ENCODE data around the gene ANXA3.

ANXA3 gene

DNA sequence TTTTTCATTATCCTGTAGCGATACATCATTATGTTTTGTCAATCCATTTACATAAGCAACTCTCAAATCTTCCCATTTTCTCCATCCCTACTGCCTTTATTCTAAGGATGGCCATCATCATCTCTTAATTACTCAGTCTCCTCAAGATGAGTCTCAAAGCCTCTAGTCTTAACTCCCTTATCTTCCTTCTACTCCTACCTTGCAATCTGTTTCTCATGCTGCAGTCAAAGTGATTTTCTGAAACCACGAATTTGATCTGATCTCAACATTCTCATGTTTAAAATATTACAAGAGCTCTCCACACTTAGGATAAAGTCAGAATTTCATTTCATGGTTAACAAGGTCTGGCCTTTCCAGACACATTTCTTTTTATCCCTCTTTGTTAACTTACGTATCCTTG lies 51.8 kb downstream of the ANXA3 start:
- no peak overlapping the region for H3K27ac Mint-ChIP-seq
- H3K36me3 Mint-ChIP-seq: no peaks in the 10 kb centered on the region

GRCh38 chr4:78604988-78605387 lies 53.4 kb downstream of the ANXA3 start:
- H3K9me3 Mint-ChIP-seq: no peaks in the 10 kb centered on the region
- ATAC-seq (ENCODE audit: low read depth) (no peak), DNase-seq (ENCODE audit: low spot score in 2 of 2) (no peak)
- peaks cover 5% of the 10 kb centered on the region for H3K4me1 Mint-ChIP-seq
- no peak overlapping the region for H3K27ac Mint-ChIP-seq
- no peak overlapping the region for H3K4me3 Mint-ChIP-seq
- H3K27me3 Mint-ChIP-seq: peaks cover 1% of the 10 kb centered on the region
- no peaks in the 10 kb centered on the region for H3K36me3 Mint-ChIP-seq

More for the DNA sequence above, 51.8 kb downstream of the ANXA3 start:
- H3K4me3 Mint-ChIP-seq: no peak overlapping the region
- H3K9me3 Mint-ChIP-seq: no peaks in the 10 kb centered on the region
- DNase-seq (ENCODE audit: low spot score in 2 of 2) (no peak), ATAC-seq (ENCODE audit: low read depth) (no peak)
- H3K4me1 Mint-ChIP-seq: peaks cover 4% of the 10 kb centered on the region
- H3K27me3 Mint-ChIP-seq: peaks cover 3% of the 10 kb centered on the region

GRCh38 chr4:78606035-78606434 lies 54.5 kb downstream of the ANXA3 start:
- Mint-ChIP-seq H3K27ac (no peak overlapping the region), H3K4me3 (no peak overlapping the region), H3K27me3 (peaks cover 1% of the 10 kb centered on the region), H3K36me3 (no peaks in the 10 kb centered on the region), H3K4me1 (peaks cover 10% of the 10 kb centered on the region), H3K9me3 (no peaks in the 10 kb centered on the region)
- DNase-seq (ENCODE audit: low spot score in 2 of 2) (no peak), ATAC-seq (ENCODE audit: low read depth) (no peak)

DNA sequence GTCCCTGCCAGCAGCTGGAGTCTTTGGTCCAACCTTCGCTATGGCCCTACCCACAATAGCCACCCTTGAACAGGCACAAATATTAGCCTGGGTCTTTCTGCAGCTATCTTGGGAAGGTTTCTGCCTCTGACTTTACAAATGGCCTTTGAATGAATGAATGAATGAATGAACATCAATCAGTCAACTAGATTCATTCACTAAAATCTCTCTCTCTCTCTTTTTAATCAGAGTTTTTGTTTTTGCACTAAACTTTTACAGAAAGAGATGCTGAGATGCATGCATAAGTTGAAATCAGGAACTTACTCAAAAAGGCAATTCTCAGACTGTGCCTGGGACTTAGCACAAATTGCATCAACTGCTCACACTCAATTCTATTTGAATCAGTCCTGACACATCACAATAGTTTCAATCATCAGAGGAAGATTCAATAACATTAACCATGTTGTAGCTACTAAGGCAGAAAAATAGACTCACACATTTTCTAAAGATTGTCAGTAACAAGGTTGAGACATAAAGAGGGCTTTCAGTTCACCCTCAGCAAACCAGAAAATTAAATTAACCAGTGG lies 55.0 kb downstream of the ANXA3 start:
- Mint-ChIP-seq H3K9me3 (no peaks in the 10 kb centered on the region), H3K36me3 (no peaks in the 10 kb centered on the region), H3K4me3 (no peak overlapping the region), H3K27ac (no peak overlapping the region), H3K27me3 (peaks cover 1% of the 10 kb centered on the region), H3K4me1 (peaks cover 13% of the 10 kb centered on the region)
- DNase-seq (ENCODE audit: low spot score in 2 of 2): no peak
- ATAC-seq (ENCODE audit: low read depth): no peak

DNA sequence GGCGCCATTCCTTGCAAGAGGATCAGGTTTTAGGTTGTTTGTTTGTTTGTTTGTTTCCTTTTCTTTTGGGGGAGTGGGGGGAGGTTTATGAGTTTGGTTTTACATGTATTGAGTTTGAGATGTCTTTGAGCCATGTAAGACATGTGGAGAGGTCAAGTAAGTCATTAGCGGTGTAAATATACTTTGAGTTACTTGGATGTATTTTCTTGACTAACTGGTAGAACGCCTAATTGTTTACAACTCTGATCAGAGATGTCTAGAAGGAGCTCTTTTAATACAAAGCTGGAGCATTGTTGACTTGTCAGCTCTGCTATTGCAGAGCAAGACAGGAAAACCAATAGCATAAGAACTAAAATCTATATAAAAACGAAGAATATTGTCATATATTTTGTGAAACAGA lies 57.1 kb downstream of the ANXA3 start:
- no peak for DNase-seq (ENCODE audit: low spot score in 2 of 2)
- Mint-ChIP-seq H3K9me3 (no peaks in the 10 kb centered on the region), H3K27me3 (no peaks in the 10 kb centered on the region), H3K4me1 (peaks cover 30% of the 10 kb centered on the region), H3K27ac (no peak overlapping the region), H3K36me3 (no peaks in the 10 kb centered on the region), H3K4me3 (no peak overlapping the region)
- ATAC-seq (ENCODE audit: low read depth): no peak

- Mint-ChIP-seq H3K4me1 (peaks cover 39% of the 10 kb centered on the region), H3K27me3 (no peaks in the 10 kb centered on the region), H3K36me3 (no peaks in the 10 kb centered on the region), H3K9me3 (no peaks in the 10 kb centered on the region), H3K4me3 (no peak overlapping the region), H3K27ac (no peak overlapping the region)
- DNase-seq (ENCODE audit: low spot score in 2 of 2) (no peak), ATAC-seq (ENCODE audit: low read depth) (no peak)
Measured at GRCh38 chr4:78609580-78609979, 58.0 kb downstream of the ANXA3 start.

DNA sequence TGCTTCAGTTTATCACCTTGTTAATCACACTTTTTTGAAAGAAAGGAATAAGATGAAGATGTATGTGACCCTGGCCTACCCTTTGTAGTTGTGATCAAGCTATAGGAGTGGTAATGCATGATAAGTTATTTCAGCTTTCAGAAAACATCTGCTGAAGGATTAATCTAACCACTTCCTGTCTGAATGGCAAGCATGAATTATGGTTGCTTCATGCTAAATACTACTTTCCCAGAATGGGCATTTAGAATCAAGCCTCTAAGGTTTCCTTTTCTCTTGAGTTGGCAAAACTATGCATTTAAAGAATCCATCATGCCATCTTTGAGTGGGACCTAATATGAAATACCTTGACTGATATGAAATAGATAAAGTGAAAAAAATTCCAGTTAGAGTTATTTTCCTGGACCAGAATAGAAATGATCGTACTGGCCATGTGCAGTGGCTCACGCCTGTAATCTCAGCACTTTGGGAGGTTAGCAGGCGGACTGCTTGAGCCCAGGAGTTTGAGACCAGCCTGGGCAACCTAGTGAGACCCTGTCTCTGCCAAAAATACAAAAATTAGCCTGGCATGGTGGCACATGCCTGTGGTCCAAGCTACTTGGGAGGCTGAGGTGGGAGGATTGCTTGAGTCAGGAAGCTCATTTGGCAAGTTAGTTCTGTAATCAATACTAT lies 59.1 kb downstream of the ANXA3 start:
- peak overlapping the region; percentile 21 for H3K4me3 Mint-ChIP-seq

DNA sequence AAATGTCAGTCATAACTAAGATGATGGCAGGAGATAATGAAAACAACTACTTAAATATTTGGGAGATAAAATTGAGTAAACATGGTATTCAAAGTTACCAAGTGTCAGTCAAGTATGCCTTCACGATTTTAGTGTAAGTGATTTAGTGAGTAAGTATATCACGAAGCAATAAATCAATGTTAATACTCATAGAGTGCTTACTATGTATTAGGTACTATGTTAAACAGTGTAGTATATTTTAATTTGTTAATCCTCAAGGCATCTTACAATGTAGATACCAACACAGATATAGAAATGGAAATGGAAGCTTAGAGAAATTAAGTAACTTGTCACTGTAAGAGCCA lies 59.6 kb downstream of the ANXA3 start:
- Mint-ChIP-seq H3K27me3 (no peaks in the 10 kb centered on the region), H3K27ac (no peak overlapping the region), H3K9me3 (no peaks in the 10 kb centered on the region), H3K36me3 (no peaks in the 10 kb centered on the region), H3K4me1 (peaks cover 43% of the 10 kb centered on the region), H3K4me3 (no peak overlapping the region)
- DNase-seq (ENCODE audit: low spot score in 2 of 2) (no peak), ATAC-seq (ENCODE audit: low read depth) (no peak)

More for the DNA sequence above, 59.1 kb downstream of the ANXA3 start:
- DNase-seq (ENCODE audit: low spot score in 2 of 2) (no peak), ATAC-seq (ENCODE audit: low read depth) (peak; percentile 37)
- Mint-ChIP-seq H3K9me3 (no peaks in the 10 kb centered on the region), H3K27me3 (no peaks in the 10 kb centered on the region), H3K4me1 (peaks cover 42% of the 10 kb centered on the region), H3K36me3 (no peaks in the 10 kb centered on the region), H3K27ac (no peak overlapping the region)

- no peak overlapping the region for H3K27ac Mint-ChIP-seq
- no peak overlapping the region for H3K4me3 Mint-ChIP-seq
- no peaks in the 10 kb centered on the region for H3K36me3 Mint-ChIP-seq
- DNase-seq (ENCODE audit: low spot score in 2 of 2) (peak in 1 of 2 donors; percentile 38), ATAC-seq (ENCODE audit: low read depth) (peak; percentile 50)
- H3K27me3 Mint-ChIP-seq: no peaks in the 10 kb centered on the region
- H3K4me1 Mint-ChIP-seq: peaks cover 44% of the 10 kb centered on the region
- H3K9me3 Mint-ChIP-seq: no peaks in the 10 kb centered on the region
Measured at GRCh38 chr4:78612398-78613178, 61.0 kb downstream of the ANXA3 start.

DNA sequence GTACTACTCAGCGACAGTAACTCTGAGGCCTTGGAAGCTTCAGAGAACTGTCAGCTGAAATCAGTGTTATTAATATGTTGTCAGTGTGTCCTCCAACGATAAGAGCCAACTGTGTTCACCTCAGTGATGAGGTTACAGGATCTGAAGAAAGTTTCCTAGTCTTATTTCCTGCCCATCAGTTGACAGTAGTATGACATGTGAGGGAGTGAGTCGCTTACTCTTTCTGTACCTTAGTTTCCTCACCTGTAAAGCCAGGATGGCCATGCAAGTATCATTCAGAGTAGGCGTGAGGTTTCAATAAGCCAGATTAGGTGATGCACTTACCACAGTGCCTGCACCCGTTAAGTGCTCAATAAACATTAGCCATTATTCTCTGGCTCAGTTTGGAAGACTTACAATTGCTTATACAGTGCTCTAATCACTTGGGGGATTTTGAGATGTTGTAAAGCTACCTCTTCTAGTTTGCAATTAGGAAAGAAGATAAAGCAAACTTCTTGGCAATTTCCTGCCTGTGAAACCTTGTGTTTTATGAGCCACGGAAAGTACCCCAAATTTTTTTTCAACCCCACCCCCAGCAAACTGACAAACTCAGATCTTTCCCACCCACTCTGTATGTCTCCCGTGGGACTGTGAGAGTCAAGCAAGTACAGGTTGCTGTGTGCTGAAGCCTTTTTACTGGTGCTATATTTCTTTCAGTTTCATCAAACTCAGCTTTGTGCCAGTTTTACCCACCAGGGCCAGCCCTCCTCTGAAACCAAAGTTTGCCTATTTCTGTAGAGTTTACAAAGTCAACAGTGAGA lies 62.2 kb downstream of the ANXA3 start:
- no peaks in the 10 kb centered on the region for H3K9me3 Mint-ChIP-seq
- peaks cover 41% of the 10 kb centered on the region for H3K4me1 Mint-ChIP-seq
- ATAC-seq (ENCODE audit: low read depth): peak; percentile 80
- no peaks in the 10 kb centered on the region for H3K27me3 Mint-ChIP-seq
- H3K4me3 Mint-ChIP-seq: peak overlapping the region; percentile 24
- peak overlapping the region; percentile 88 for H3K27ac Mint-ChIP-seq
- no peak for DNase-seq (ENCODE audit: low spot score in 2 of 2)
- no peaks in the 10 kb centered on the region for H3K36me3 Mint-ChIP-seq

- no peaks in the 10 kb centered on the region for H3K36me3 Mint-ChIP-seq
- H3K9me3 Mint-ChIP-seq: no peaks in the 10 kb centered on the region
- no peak for ATAC-seq (ENCODE audit: low read depth)
- DNase-seq (ENCODE audit: low spot score in 2 of 2): no peak
- no peaks in the 10 kb centered on the region for H3K27me3 Mint-ChIP-seq
- H3K4me3 Mint-ChIP-seq: no peak overlapping the region
- peaks cover 34% of the 10 kb centered on the region for H3K4me1 Mint-ChIP-seq
- peak overlapping the region; percentile 24 for H3K27ac Mint-ChIP-seq
Measured at GRCh38 chr4:78616046-78616498, 64.5 kb downstream of the ANXA3 start.

GRCh38 chr4:78618436-78618835 lies 66.9 kb downstream of the ANXA3 start:
- Mint-ChIP-seq H3K4me1 (peaks cover 17% of the 10 kb centered on the region), H3K27ac (no peak overlapping the region), H3K36me3 (no peaks in the 10 kb centered on the region), H3K9me3 (no peaks in the 10 kb centered on the region), H3K4me3 (no peak overlapping the region), H3K27me3 (no peaks in the 10 kb centered on the region)
- no peak for ATAC-seq (ENCODE audit: low read depth)
- no peak for DNase-seq (ENCODE audit: low spot score in 2 of 2)

DNA sequence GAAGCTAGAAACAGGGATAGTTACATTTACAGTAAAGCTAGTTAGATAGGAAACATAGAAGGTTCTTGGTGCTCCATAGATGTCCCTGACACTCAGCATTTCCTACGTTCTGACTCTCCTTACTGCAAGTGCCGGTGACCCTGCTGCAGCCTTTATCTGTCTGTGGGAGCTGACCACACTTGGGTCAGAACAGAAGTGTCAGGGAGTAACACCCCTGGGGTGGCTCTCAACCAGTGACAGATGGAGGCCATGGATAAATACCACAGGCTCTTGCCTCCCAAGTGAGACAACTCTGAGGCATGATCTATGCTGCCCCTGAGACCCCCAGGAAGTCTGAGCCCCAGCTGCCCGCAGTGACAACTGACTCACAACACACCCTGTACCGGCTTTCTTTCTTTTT lies 69.8 kb downstream of the ANXA3 start:
- ATAC-seq (ENCODE audit: low read depth): no peak
- Mint-ChIP-seq H3K27me3 (no peaks in the 10 kb centered on the region), H3K4me1 (peaks cover 4% of the 10 kb centered on the region), H3K9me3 (no peaks in the 10 kb centered on the region), H3K4me3 (no peak overlapping the region), H3K27ac (no peak overlapping the region), H3K36me3 (no peaks in the 10 kb centered on the region)
- no peak for DNase-seq (ENCODE audit: low spot score in 2 of 2)
